PC-3 (cell line): ENCODE results near the gene TAGLN. TPM values are rescaled to one million over a fixed set of nuclear protein-coding genes. Genes with fewer than 3 reads are reported as not detected.

ENCODE experiments used
- ATAC-seq: fragments of 200-7000 bp; cut with Tn5 transposase; 2 replicates; pipeline ENCODE4 v1.9.1; 2020; ENCODE audit warnings: mild to moderate bottlenecking, moderate library complexity
- BruUV-seq: library from RNA; stranded (reverse); fragments of 400-500 nt; replicated peaks from 2 replicates; lab custom pipeline; 2021; lab: Mats Ljungman, UMichigan
- CTCF ChIA-PET: fragments of 300-600 bp; sonication (Branson Sonifier 250); formaldehyde crosslinking; loops from one replicate; lab custom pipeline; 2022; ENCODE audit warnings: antibody characterized with exemption; lab: Charles Lee
- POLR2A ChIA-PET: fragments of 300-600 bp; sonication (Branson Sonifier 250); formaldehyde crosslinking; loops from one replicate; lab custom pipeline; 2022; ENCODE audit warnings: antibody characterized with exemption; ENCODE audit not compliant: unreplicated experiment; lab: Charles Lee
- DNase-seq: peaks from one replicate; pipeline ENCODE4 v3.0.0-alpha.2; 2015
- H2AFZ ChIP-seq: fragments of 300-600 bp; sonication (generic); 2 replicates; pipeline ENCODE4 v1.6.0; 2016; ENCODE audit warnings: antibody characterized with exemption, low read length
- H3F3A ChIP-seq: fragments of 300-600 bp; sonication (generic); one replicate; pipeline ENCODE4 v1.6.0; 2017; ENCODE audit warnings: antibody characterized with exemption, low read length, control low read depth, mild to moderate bottlenecking; ENCODE audit not compliant: unreplicated experiment
- H3K27ac ChIP-seq: fragments of 300-600 bp; sonication (generic); 2 replicates; pipeline ENCODE4 v1.5.1; 2016; ENCODE audit warnings: mild to moderate bottlenecking, low read length
- H3K27me3 ChIP-seq: fragments of 300-600 bp; sonication (generic); 2 replicates; pipeline ENCODE4 v1.6.1; 2016; ENCODE audit warnings: low read length, mixed read lengths
- H3K36me3 ChIP-seq: fragments of 300-600 bp; sonication (generic); 2 replicates; pipeline ENCODE4 v1.6.1; 2016; ENCODE audit warnings: low read depth, mixed run types, low read length, mixed read lengths
- H3K4me1 ChIP-seq: fragments of 300-600 bp; sonication (generic); 2 replicates; pipeline ENCODE4 v1.5.1; 2016; ENCODE audit warnings: low read length; ENCODE audit not compliant: insufficient read depth
- H3K4me2 ChIP-seq: fragments of 300-600 bp; sonication (generic); 2 replicates; pipeline ENCODE4 v1.6.0; 2016; ENCODE audit warnings: low read length
- H3K4me3 ChIP-seq: fragments of 300-600 bp; sonication (generic); 2 replicates; pipeline ENCODE4 v1.5.1; 2016; ENCODE audit warnings: mild to moderate bottlenecking, low read length, mixed read lengths
- H3K79me2 ChIP-seq: fragments of 300-600 bp; sonication (generic); 2 replicates; pipeline ENCODE4 v1.6.1; 2017; ENCODE audit warnings: low read length, mixed read lengths
- H3K9ac ChIP-seq: fragments of 300-600 bp; sonication (generic); 2 replicates; pipeline ENCODE4 v1.6.0; 2016; ENCODE audit warnings: mild to moderate bottlenecking, low read length
- H3K9me2 ChIP-seq: fragments of 300-600 bp; sonication (generic); replicated peaks from 2 replicates; pipeline ENCODE4 v1.6.1; 2016; ENCODE audit warnings: mixed run types, low read length, mixed read lengths
- H3K9me3 ChIP-seq: fragments of 300-600 bp; sonication (generic); 2 replicates; pipeline ENCODE4 v1.6.1; 2016; ENCODE audit warnings: low read length, mixed read lengths
- H4K20me1 ChIP-seq: fragments of 300-600 bp; sonication (generic); 2 replicates; pipeline ENCODE4 v1.6.1; 2016; ENCODE audit warnings: low read length, mixed read lengths
- EZH2 ChIP-seq: fragments of 300-600 bp; sonication (generic); IDR thresholded peaks from one replicate; pipeline ENCODE4 v1.6.1; 2017; ENCODE audit warnings: antibody characterized with exemption, mild to moderate bottlenecking, low read length; ENCODE audit not compliant: unreplicated experiment
- EZH2phosphoT487 ChIP-seq: fragments of 300-600 bp; sonication (generic); IDR thresholded peaks from 2 replicates; pipeline ENCODE4 v1.6.1; 2018; ENCODE audit warnings: mild to moderate bottlenecking, antibody characterized with exemption, low read length, borderline replicate concordance
- intact Hi-C: fragments of 100-400 bp; cut with micrococcal nuclease; formaldehyde crosslinking; loops from 2 replicates; pipeline ENCODE4 v1.9.0; 2023
- total RNA-seq: library from RNA; depleted of rRNA; stranded (reverse); fragments of >200 nt; gene quantifications from 2 replicates; pipeline ENCODE4 v1.2.3, GENCODE V29; 2014
- TF ChIP-seq, protein P1 (sequence below): fragments of 300-600 bp; sonication (generic); conservative IDR thresholded peaks from 2 replicates; pipeline ENCODE4 v1.5.1; 2017; ENCODE audit warnings: antibody characterized with exemption, low read depth, mild to moderate bottlenecking, low read length

Gene TAGLN
- total RNA-seq, 1 experiment from 2014 or later = 10.3 TPM

DNA sequence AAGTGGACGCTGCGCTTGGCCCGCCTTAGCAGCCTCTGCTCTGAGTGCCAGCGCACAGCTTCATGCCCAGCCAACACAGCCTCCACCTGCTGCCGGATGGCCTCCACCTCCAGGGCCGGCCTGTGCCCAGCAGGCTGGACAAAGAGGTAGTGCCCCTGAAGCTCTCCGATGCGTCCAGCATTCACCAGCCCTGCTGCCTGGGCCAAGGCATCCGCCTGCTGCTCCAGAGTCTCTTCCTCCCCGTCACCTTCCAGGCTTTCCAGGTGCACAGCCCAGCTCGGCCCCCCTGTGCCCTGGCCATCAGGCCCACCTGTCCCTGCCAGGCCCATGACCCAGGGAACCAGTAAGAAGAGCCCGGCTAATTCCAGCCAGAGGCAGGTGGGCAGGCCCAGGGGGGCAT, 30.2 kb downstream of the TAGLN start:
- Histone ChIP-seq H3K4me2 (no peak overlapping the region), H3K27me3 (no peaks in the 10 kb centered on the region), H3K9ac (no peak overlapping the region), H3K36me3 (peaks cover 21% of the 10 kb centered on the region; the same call in 1 of the 2 replicates), H3K4me3 (no peak overlapping the region), H3F3A (no peaks in the 10 kb centered on the region), H3K27ac (no peak overlapping the region), H3K79me2 (peaks cover 36% of the 10 kb centered on the region), H3K9me3 (no peaks in the 10 kb centered on the region), H3K4me1 (peaks cover 23% of the 10 kb centered on the region), H3K9me2 (no peaks in the 10 kb centered on the region), H4K20me1 (no peaks in the 10 kb centered on the region), H2AFZ (no peak overlapping the region)
- ChIA-PET CTCF (no interaction called here), POLR2A (no interaction called here)
- DNase-seq = no peak
- no TSS peak for BruUV-seq
- TF ChIP-seq, protein P1, sequence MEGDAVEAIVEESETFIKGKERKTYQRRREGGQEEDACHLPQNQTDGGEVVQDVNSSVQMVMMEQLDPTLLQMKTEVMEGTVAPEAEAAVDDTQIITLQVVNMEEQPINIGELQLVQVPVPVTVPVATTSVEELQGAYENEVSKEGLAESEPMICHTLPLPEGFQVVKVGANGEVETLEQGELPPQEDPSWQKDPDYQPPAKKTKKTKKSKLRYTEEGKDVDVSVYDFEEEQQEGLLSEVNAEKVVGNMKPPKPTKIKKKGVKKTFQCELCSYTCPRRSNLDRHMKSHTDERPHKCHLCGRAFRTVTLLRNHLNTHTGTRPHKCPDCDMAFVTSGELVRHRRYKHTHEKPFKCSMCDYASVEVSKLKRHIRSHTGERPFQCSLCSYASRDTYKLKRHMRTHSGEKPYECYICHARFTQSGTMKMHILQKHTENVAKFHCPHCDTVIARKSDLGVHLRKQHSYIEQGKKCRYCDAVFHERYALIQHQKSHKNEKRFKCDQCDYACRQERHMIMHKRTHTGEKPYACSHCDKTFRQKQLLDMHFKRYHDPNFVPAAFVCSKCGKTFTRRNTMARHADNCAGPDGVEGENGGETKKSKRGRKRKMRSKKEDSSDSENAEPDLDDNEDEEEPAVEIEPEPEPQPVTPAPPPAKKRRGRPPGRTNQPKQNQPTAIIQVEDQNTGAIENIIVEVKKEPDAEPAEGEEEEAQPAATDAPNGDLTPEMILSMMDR = no peak
- TF ChIP-seq EZH2phosphoT487 (no peak), EZH2 (no peak)
- intact Hi-C loops = no loop called here
- no peak for ATAC-seq

DNA sequence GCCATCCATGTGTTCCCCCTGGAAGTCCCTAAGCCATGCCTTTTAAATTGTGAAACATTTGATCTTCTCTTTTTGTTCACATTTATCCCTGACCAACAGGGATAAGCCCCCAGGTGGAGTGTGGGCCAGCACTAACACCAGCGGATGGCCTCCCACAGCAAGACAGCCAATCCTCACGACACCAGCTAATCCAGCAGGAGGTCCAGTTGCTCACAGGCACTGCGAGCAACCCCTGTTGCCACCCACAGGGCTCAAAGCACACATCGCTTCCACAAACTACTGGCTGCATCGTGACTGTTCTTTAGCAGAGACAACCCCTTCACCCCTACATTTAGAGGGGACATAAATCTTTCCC, 30.7 kb downstream of the TAGLN start:
- Histone ChIP-seq H3K27ac (no peak overlapping the region), H3K9ac (no peak overlapping the region), H3K36me3 (peaks cover 19% of the 10 kb centered on the region; the same call in 1 of the 2 replicates), H3K4me2 (peak overlapping the region; percentile 88), H3K9me2 (no peaks in the 10 kb centered on the region), H2AFZ (no peak overlapping the region), H3F3A (no peaks in the 10 kb centered on the region), H3K4me1 (peaks cover 23% of the 10 kb centered on the region), H3K79me2 (peaks cover 36% of the 10 kb centered on the region), H3K4me3 (peak overlapping the region; percentile 86; the same call in 1 of the 2 replicates), H4K20me1 (no peaks in the 10 kb centered on the region), H3K27me3 (no peaks in the 10 kb centered on the region), H3K9me3 (no peaks in the 10 kb centered on the region)
- BruUV-seq = no TSS peak
- CTCF ChIA-PET = no interaction called here
- TF ChIP-seq, protein P1 = no peak
- TF ChIP-seq EZH2phosphoT487 = no peak
- TF ChIP-seq EZH2 = no peak
- no peak for DNase-seq
- POLR2A ChIA-PET = no interaction called here
- intact Hi-C loops = loop anchor here (2.0 to 10.0 kb wide), 2 partner anchors 51 to 375 kb away; partner anchors contain the start of gene SIDT2
- ATAC-seq = no peak

DNA sequence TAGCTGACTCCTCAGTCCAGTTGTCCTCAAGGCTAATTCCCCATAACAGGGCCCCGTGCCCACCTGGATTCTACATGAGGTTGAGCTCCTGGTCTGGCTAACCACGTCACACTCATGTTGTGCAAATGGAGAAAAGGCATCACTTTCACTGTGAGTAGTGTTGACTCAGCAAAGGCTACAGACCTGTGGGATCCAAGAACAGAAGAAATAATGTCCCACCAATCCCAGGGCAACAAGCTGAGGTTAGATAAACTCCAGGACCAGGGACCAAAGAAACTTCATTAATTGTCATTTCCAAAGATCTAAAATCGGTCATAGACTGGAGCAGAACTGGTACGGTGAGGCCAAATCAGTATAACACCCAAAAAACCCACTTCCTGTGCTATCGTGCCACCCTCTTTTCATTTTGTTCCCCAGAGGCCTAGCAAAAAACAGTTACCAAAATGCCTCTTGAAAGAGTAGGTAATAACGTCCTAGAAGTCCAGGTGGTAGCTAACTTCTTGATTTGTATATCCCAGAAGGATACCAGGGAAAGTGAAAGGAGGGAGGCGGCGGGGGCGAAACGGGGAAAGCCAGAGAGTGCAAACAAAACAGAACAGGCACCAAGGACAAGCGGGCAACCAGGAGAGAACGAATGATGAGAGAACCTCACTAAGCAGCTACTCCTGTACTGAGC, 31.3 kb downstream of the TAGLN start:
- POLR2A ChIA-PET = no interaction called here

More for the DNA sequence above, 31.3 kb downstream of the TAGLN start:
- no peaks in the 10 kb centered on the region for H3F3A ChIP-seq
- H4K20me1 ChIP-seq = no peaks in the 10 kb centered on the region
- no peaks in the 10 kb centered on the region for H3K9me2 ChIP-seq
- TF ChIP-seq EZH2phosphoT487 = no peak
- TF ChIP-seq, protein P1 = no peak
- no peak for TF ChIP-seq EZH2
- H3K4me2 ChIP-seq = peak overlapping the region; percentile 88
- H3K36me3 ChIP-seq = peaks cover 17% of the 10 kb centered on the region; the same call in 1 of the 2 replicates
- peak overlapping the region; percentile 86 for H3K4me3 ChIP-seq
- H2AFZ ChIP-seq = no peak overlapping the region
- peaks cover 36% of the 10 kb centered on the region for H3K79me2 ChIP-seq
- ATAC-seq (no peak), DNase-seq (peak; percentile 36)
- intact Hi-C loops = loop anchor here (2.0 to 10.0 kb wide), 2 partner anchors 52 to 376 kb away; partner anchors contain the start of gene SIDT2
- no peak overlapping the region for H3K27ac ChIP-seq
- H3K9me3 ChIP-seq = no peaks in the 10 kb centered on the region
- CTCF ChIA-PET = interaction anchor here (1.1 kb wide), 1 partner anchor 52 kb away, joined by 3 read pairs; the partner anchor contains the start of gene SIDT2
- H3K4me1 ChIP-seq = peaks cover 23% of the 10 kb centered on the region
- H3K9ac ChIP-seq = peak overlapping the region; percentile 82
- H3K27me3 ChIP-seq = no peaks in the 10 kb centered on the region
- BruUV-seq = no TSS peak
